ENCODE results near the gene HTT-AS. TPM values are rescaled to one million over a fixed set of nuclear protein-coding genes. Genes with fewer than 3 reads are reported as not detected.

Gene HTT-AS
- total and polyA plus RNA-seq, 2 of the 8 experiments (the other 6 are each of a cell fraction or from before 2014, with no cell fraction given) = not detected

GRCh38 chr4:3029464-3029863, 44.9 kb downstream of the HTT-AS start:
- Histone ChIP-seq H3K4me2 (ENCODE audit: insufficient read depth in 1 of 2, low read depth in 2 of 2, low read length in 2 of 2) (no peak overlapping the region), H2BK20ac (ENCODE audit: low read length) (no peak overlapping the region), H3K9me3 (ENCODE audit: insufficient read depth in 2 of 2, low read depth in 1 of 2, low read length in 1 of 2) (no peaks in the 10 kb centered on the region), H2BK120ac (replicated peaks; ENCODE audit: low read depth, low read length) (no peak overlapping the region), H4K91ac (replicated peaks; ENCODE audit: insufficient read length, low read length) (no peak overlapping the region), H3K23ac (ENCODE audit: insufficient read length) (no peak overlapping the region), H3K27ac (ENCODE audit: low read depth, low read length) (no peak overlapping the region), H3K4ac (replicated peaks; ENCODE audit: insufficient read length, low read depth, low read length) (no peak overlapping the region), H3K23me2 (ENCODE audit: low read depth, low read length) (no peaks in the 10 kb centered on the region), H3K18ac (ENCODE audit: extremely low read depth, low read length) (no peak overlapping the region), H2BK15ac (ENCODE audit: low read length) (no peak overlapping the region), H3K4me1 (replicated peaks in 1 of 4; ENCODE audit: control insufficient read depth in 3 of 4, insufficient read depth in 4 of 4, low read length in 3 of 4) (no peaks in the 10 kb centered on the region), H3K56ac (replicated peaks; ENCODE audit: insufficient read length, low read depth, low read length) (no peak overlapping the region), H2BK5ac (ENCODE audit: low read depth, low read length) (no peak overlapping the region), H3K27me3 (replicated peaks in 1 of 4; ENCODE audit: control insufficient read depth in 3 of 4, extremely low read depth in 1 of 4, insufficient read depth in 3 of 4, low read length in 3 of 4) (no peaks in the 10 kb centered on the region; a peak in 1 of 7 replicates), H3K9ac (replicated peaks in 1 of 4; ENCODE audit: extremely low read depth in 1 of 4, low read depth in 3 of 4, low read length in 3 of 4) (no peak overlapping the region), H4K20me1 (replicated peaks in 1 of 2; ENCODE audit: control insufficient read depth in 1 of 2, insufficient read depth in 2 of 2, low read length in 2 of 2) (no peaks in the 10 kb centered on the region), H4K8ac (ENCODE audit: extremely low read depth, insufficient read depth, low read length) (no peak overlapping the region), H3K79me2 (ENCODE audit: control insufficient read depth in 1 of 2, insufficient read depth in 2 of 2, low read length in 2 of 2) (no peaks in the 10 kb centered on the region), H2BK12ac (ENCODE audit: low read depth, low read length) (no peak overlapping the region), H2AFZ (ENCODE audit: low read length) (no peak overlapping the region), H3K4me3 (ENCODE audit: extremely low read depth in 1 of 4, insufficient read depth in 2 of 4, low read depth in 3 of 4, low read length in 4 of 4) (no peak overlapping the region), H3K36me3 (ENCODE audit: control insufficient read depth in 2 of 4, insufficient read depth in 4 of 4, low read length in 3 of 4) (no peaks in the 10 kb centered on the region), H3K14ac (ENCODE audit: insufficient read length) (no peak overlapping the region), H2AK5ac (ENCODE audit: low read depth, low read length) (no peak overlapping the region), H4K5ac (ENCODE audit: insufficient read length, low read depth, low read length) (no peak overlapping the region), H3K79me1 (ENCODE audit: low read depth, low read length) (no peaks in the 10 kb centered on the region)
- no peak for TF ChIP-seq CTCF (IDR thresholded peaks at IDR 0.05; ENCODE audit: control extremely low read depth in 1 of 3, insufficient read depth in 1 of 3, low read depth in 1 of 3, low read length in 3 of 3)
- TF ChIP-seq SIRT6 (IDR thresholded peaks at IDR 0.05; ENCODE audit: low read length) = no peak
- TF ChIP-seq JUN (IDR thresholded peaks at IDR 0.05; ENCODE audit: low read depth, low read length) = no peak
- TF ChIP-seq, protein P1, sequence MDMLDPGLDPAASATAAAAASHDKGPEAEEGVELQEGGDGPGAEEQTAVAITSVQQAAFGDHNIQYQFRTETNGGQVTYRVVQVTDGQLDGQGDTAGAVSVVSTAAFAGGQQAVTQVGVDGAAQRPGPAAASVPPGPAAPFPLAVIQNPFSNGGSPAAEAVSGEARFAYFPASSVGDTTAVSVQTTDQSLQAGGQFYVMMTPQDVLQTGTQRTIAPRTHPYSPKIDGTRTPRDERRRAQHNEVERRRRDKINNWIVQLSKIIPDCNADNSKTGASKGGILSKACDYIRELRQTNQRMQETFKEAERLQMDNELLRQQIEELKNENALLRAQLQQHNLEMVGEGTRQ (IDR thresholded peaks at IDR 0.05; ENCODE audit: low read length) = no peak
- no peak for TF ChIP-seq JUND (IDR thresholded peaks at IDR 0.05; ENCODE audit: low read length)
- no peak for TF ChIP-seq RFX5 (IDR thresholded peaks at IDR 0.05; ENCODE audit: borderline replicate concordance, low read depth, low read length)
- TF ChIP-seq SP2 (IDR thresholded peaks at IDR 0.05; ENCODE audit: low read length) = no peak
- no peak for TF ChIP-seq CREB1 (IDR thresholded peaks at IDR 0.05)
- TF ChIP-seq TEAD4 (IDR thresholded peaks at IDR 0.05; ENCODE audit: low read depth, low read length) = no peak
- TF ChIP-seq EP300 (IDR thresholded peaks at IDR 0.05; ENCODE audit: borderline replicate concordance in 1 of 2, low read depth in 2 of 2, low read length in 2 of 2) = no peak
- TF ChIP-seq CBX5 (IDR thresholded peaks at IDR 0.05; ENCODE audit: low read depth, low read length) = no peak
- TF ChIP-seq PHF8 (conservative IDR thresholded peaks at IDR 0.05; ENCODE audit: low read depth, low read length) = no peak
- 85% methylated on average over 9 of the region's 9 CpGs; no CpG with 5 or more reads in 1 of the 2 experiments for WGBS, 2 experiments (ENCODE audit: extremely low coverage in 1 of 2, insufficient coverage in 1 of 2, insufficient read length in 1 of 2, insufficient replicate concordance in 2 of 2, low coverage in 1 of 2, low lambda C conversion rate in 2 of 2, missing lambda C conversion rate in 1 of 2)
- ChIA-PET CTCF (ENCODE audit: partially characterized antibody) (interaction anchor here (1.4 kb wide), 1 partner anchor 8 kb away, joined by 3 read pairs; no protein-coding TSS in a partner anchor), POLR2A (ENCODE audit: partially characterized antibody) (no interaction called here)
- DNase-seq (ENCODE audit: low read depth in 1 of 2, low spot score in 2 of 2) (no peak), FAIRE-seq (no peak)
